ENCODE data around the gene LRRC23.
"Not testable (repeated sequence)": the region's sequence is repeated elsewhere in the genome, so short reads cannot be mapped to it uniquely, and the experiment has no call there.

LRRC23 gene

GRCh38 chr12:6872073-6873048 is 32.3 kb upstream of the LRRC23 start:
- DNase-seq: peak; percentile 29

DNA sequence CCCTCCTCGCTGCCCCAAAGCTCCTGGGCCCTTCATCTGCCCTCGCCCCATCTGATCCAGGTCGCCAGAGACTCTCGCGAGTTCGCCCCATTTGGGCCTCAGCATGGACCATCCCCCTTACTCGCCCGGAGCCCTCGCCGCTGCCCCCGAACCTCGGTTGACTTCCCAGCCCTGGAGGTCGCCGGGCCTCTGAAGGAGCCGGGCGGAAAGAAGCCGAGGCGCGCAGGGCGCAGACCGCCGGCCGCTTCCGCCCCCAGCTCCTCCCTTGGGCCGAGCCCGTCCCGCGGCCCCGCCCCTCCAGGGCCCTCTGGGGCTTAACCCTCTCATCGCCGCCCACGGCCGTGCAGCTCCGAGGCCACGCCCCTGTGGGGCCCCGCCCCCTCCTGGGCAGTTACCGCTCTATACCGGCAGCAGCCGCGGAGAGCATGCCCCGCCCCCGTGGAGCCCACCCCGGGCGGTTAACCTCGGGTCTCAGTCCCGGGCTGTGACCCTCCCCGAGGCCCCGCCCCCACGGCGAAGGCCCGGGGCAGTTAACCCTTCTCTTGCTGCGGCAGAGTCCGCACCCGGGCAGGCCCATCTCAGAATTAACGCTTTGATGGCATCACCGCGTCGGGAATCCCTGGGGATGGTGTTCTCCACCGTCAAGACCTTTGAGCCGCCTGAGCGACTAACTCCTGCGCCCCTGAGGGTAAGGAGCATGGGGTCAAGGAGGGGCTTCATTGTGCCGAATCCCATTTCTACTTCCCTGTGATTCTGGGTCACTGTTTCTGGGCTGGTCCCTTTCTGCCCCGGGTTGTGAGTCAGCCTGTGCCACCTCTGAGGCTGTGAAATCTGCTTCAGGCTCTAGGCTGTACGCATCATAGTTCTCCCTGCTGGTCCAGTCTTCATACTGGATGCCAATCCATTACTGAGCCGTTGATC is 31.3 kb upstream of the LRRC23 start, which contains the start of gene SPSB2:
Gene SPSB2 (minus strand): TSS at position 210 of the 921 bp plus-strand sequence. CDS start 402 bp downstream, outside the sequence.
- peak; percentile 92 for DNase-seq

- not testable (repeated sequence) for DNase-seq
These were observed 30.6 kb upstream of the LRRC23 start for GRCh38 chr12:6874015-6874368.

DNA sequence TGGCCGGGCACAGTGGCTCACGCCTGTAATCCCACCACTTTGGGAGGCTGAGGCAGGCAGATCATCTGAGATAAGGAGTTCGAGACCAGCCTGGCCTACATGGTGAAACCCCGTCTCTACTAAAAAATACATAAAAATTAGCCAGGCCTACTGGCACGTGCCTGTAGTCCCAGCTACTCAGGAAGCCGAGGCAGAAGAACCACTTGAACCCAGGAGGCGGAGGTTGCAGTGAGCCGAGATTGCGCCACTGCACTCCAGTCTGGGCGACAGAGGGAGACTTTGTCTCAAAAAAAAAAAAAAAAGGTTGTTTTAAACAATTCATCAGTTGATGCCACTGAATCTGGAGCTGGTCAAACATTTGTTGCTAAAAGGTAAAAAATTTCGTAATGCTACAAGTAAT is 24.8 kb upstream of the LRRC23 start:
- DNase-seq: not testable (repeated sequence)

DNA sequence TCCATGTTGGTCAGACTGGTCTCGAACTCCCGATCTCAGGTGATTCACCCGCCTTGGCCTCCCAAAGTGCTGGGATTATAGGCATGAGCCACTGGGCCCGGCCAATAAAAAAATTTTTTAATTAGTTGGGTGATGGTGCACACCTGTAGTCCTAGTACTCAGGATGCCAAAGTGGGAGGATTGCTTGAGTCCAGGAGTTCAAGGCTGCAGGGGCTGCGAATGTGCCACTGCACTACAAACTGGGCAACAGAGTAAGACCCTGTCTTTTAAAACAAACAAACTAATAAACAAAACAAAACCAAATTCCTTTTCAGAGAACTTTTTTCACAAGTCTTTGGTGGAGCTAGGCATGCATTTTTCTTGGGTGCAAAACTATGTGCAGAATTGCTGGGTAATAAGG is 21.4 kb upstream of the LRRC23 start:
- no peak for DNase-seq

- DNase-seq: no peak
These were observed 20.9 kb upstream of the LRRC23 start for GRCh38 chr12:6883683-6884082.

DNA sequence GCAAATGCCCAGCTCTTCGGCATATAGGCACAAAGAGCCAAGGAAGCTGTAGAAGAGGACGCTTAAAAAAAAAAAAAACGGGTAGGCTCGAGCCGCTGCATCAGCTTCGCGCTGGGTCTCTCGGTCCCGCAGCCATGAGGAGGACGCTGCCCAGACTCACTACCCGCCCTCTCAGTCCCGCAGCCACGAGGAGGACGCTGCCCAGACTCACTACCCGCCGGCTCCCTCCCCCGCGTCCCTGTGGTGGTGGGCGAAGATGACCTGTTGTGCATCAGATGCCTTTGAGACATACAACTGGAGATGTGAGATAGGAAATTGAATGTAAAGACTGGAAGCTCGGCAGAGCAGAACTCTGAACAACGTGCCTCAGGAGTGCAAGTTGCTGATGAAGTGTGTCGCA is 20.1 kb upstream of the LRRC23 start:
- DNase-seq: no peak

DNA sequence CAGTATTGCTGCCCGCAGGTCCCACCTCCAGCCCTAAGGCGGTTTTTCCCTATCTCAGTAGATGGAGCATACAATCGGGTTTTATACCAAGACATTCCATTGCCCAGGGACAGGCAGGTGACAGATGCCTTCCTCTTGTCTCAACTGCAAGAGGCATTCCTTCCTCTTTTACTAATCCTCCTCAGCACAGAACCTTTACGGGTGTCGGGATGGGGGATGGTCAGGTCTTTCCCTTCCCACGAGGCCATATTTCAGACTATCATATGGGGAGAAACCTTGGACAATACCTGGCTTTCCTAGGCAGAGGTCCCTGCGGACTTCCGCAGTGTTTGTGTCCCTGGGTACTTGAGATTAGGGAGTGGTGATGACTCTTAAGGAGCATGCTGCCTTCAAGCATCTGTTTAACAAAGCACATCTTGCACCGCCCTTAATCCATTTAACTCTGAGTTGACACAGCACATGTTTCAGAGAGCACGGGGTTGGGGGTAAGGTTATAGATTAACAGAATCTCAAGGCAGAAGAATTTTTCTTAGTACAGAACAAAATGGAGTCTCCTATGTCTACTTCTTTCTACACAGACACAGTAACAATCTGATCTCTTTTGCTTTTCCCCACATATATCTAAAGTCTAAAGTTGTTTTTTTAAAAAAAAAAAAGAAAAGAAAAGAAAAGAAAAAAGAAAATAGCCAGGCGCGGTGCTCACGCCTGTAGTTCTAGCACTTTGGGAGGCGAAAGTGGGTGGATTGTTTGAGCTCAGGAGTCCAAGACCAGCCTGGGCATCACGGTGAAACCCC is 18.2 kb upstream of the LRRC23 start:
- not testable (repeated sequence) for DNase-seq

DNA sequence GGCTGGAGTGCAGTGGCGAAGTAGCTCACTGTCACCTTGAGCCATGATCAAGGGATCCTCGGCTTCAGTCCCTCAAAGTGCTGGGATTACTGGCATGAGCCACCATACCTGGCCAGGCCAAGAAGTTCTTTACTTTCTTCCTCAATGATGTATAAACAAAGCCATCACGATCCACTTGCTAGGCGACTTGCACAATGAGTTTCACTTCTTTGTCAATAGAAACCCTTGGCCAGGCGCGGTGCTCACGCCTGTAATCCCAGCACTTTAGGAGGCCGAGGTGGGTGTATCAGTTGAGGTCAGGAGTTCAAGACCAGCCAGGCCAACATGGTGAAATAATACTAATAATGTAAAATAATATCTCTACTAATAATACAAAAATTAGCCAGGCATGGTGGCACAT is 17.2 kb upstream of the LRRC23 start:
- no peak for DNase-seq

GRCh38 chr12:6888360-6888759 is 16.3 kb upstream of the LRRC23 start:
- no peak for DNase-seq

GRCh38 chr12:6888794-6889193 is 15.8 kb upstream of the LRRC23 start:
- DNase-seq: not testable (repeated sequence)

DNA sequence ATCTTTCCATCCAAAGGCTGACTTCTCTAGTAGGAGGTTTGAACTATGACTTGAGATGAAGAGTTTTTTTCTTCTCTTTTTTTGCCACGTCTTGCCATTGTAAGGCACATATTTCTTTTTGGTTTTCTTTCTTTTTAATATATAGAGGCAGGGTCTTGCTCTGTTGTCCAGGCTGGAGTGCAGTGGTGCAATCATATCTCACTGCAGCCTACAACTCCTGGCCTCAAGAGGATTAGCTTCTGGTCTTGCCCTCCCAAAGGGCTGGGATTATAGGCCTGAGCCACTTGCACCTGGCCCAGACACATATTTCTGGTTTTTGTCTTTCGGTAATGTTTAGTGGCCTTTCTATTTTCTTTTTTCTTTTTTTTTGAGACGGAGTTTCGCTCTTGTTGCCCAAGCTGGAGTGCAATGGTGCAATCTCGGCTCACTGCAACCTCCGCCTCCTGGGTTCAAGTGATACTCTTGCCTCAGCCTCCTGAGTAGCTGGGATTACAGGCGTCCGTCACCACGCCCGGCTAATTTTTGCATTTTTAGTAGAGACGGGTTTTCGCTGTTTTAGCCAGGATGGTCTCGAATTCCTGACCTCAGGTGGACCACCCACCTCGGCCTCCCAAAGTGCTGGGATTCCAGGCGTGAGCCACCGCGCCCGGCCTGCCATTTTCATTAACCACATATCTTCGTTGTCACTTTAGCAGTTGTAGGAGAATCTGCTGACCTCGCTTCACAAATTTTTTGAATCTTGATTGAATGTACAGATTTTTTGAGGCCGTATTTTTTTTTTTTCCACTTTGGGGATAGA is 14.6 kb upstream of the LRRC23 start:
- DNase-seq: not testable (repeated sequence)

DNA sequence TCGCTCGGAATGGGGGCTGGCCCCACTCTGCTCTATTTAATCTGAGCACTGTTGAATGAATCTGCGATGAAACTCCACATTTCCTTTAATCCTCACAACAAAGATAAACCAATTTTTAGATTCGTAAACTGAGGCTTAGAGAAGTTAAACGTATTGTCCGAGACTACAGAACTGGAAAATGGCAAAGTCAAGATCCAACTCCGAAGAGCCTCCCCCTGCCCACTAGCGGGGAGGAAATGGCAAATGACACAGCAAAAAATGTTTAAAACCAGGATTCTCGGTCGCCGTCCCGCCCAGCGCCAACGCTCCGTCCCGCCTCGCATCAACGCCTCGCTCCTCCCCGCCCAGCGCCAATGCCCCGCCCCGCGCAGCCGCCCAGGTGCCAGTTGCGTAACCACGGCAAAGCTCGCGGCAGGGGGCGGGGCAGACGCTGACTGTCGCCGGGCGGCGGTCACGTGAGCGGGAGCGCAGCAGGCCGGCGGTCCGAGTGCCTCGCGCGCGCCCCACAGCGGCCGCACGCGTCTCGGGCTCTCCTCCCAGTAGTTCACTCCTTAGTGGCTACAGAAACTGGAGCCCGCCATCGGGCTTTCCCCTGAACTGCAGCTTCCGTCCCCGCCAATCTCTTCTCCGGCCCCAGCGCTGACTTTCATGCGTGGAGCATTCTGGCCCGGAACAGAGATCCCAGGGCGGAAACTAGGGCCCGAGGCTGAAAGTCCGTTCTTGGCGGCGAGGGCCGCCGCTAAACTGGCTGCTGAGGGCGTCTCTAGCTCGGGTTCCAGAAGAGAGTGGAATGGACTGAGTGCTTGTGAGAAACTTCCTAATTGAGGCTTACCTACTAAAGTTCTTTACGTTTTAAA is 13.6 kb upstream of the LRRC23 start:
- peak; percentile 93 for DNase-seq

DNA sequence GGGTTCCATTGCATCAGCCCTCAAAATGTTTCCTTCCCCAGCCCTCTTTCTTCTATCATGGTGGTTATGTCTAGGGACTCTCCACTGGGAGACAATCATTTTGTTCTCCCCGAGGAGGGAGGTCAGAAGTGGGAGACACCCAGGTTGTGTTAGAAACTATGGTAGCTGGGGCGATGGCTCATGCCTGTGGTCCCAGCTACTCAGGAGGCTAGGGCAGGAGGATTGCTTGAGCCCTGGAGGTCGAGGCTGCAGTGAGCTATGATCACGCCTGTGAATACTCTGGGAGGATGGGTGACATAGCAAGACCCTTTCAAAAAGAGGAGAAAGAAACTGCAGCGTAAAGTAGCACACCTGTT is 13.0 kb upstream of the LRRC23 start:
- no peak for DNase-seq

DNA sequence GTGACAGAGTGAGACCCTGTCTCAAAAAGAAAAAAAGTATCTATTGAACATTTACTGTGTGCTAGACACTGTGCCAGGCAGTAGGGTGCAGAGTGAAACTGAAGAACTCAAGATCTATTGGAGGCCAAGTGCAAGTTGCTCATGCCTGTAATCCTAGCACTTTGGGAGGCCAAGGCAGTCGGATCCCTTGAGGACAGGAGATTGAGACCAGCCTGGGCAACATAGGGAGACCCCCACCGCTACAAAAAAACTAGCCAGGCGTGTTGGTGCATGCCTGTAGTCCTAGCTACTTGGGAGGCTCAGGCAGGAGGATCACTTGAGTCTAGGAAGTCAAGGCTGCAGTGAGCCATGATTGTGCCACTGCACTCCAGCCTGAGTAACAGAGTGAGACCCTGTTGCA is 11.9 kb upstream of the LRRC23 start:
- not testable (repeated sequence) for DNase-seq

- no peak for DNase-seq
These were observed 10.3 kb upstream of the LRRC23 start for GRCh38 chr12:6894321-6894720.

- DNase-seq: no peak
These were observed 7.7 kb upstream of the LRRC23 start for GRCh38 chr12:6896846-6897435.

DNA sequence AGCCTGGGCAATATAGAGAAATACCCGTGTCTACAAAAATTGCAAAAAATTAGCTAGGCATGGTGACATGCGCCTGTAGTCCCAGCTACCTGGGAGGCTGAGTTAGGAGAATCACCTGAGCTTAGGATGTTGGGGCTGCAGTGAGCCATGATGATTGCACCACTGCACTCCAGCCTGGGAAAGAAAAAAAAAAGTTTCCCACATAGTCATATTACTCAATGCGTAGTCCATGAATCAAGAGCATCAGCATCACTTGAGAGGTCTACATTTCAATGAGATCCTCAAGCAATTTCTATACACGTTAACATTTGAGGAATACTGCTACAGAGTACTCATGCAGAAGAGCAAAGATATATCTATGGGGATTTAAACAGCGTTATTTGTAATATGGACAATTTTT is 5.2 kb upstream of the LRRC23 start:
- no peak for DNase-seq

GRCh38 chr12:6899837-6900519 is 4.6 kb upstream of the LRRC23 start:
- DNase-seq: no peak

- DNase-seq: no peak
These were observed 2.2 kb upstream of the LRRC23 start for GRCh38 chr12:6902448-6902847.
